Small intestine (tissue), 7 donors: ENCODE measurements around the gene ACAD9. TPM values are rescaled to one million over a fixed set of nuclear protein-coding genes. Genes with fewer than 3 reads are reported as not detected.

Source experiments
- DNase-seq, 2 donors: peaks; one replicate each; pipeline versions ENCODE4 v3.0.0 to v3.0.0-alpha.2; 2013
- FAIRE-seq: peaks from 2 replicates; lab custom pipeline; 2012; peaks lifted over from hg19 to GRCh38; lab: Jason Lieb, UNC
- H3K27ac ChIP-seq, 3 donors: one replicate each; pipeline ENCODE4 v1.5.1; 2013; ENCODE audit warnings: low read length in 2 of 3, mild to moderate bottlenecking in 2 of 3, control low read depth in 1 of 3, inconsistent platforms in 1 of 3, low read depth in 1 of 3, moderate library complexity in 1 of 3
- H3K27me3 ChIP-seq, 3 donors: one replicate each; pipeline ENCODE4 v1.6.1; 2013; ENCODE audit warnings: low read length in 3 of 3, inconsistent platforms in 1 of 3; ENCODE audit not compliant: control insufficient read depth in 3 of 3, insufficient read depth in 3 of 3
- H3K36me3 ChIP-seq, 3 donors: one replicate each; pipeline ENCODE4 v1.6.1; 2013; ENCODE audit warnings: low read length in 3 of 3, inconsistent platforms in 1 of 3, low read depth in 1 of 3, mild to moderate bottlenecking in 1 of 3, moderate library complexity in 1 of 3; ENCODE audit not compliant: control insufficient read depth in 3 of 3, insufficient read depth in 2 of 3
- H3K4me1 ChIP-seq, 3 donors: one replicate each; pipeline ENCODE4 v1.6.1; 2013; ENCODE audit warnings: low read length in 2 of 3, inconsistent platforms in 1 of 3, low read depth in 1 of 3, mild to moderate bottlenecking in 1 of 3, moderate library complexity in 1 of 3; ENCODE audit not compliant: control insufficient read depth in 3 of 3, insufficient read depth in 2 of 3
- H3K4me3 ChIP-seq, 3 donors: one replicate each; pipeline ENCODE4 v1.5.1; 2013; ENCODE audit warnings: low read length in 3 of 3, control low read depth in 1 of 3, inconsistent platforms in 1 of 3, low read depth in 1 of 3, mild to moderate bottlenecking in 1 of 3, moderate library complexity in 1 of 3
- H3K9me3 ChIP-seq, 2 donors: one replicate each; pipeline ENCODE4 v1.6.1; 2013; ENCODE audit warnings: low read depth in 1 of 2, low read length in 1 of 2; ENCODE audit not compliant: control insufficient read depth in 2 of 2, insufficient read depth in 1 of 2
- WGBS, 3 donors: extraction: QIAGEN DNeasy Blood & Tissue Kit; methylation state at CpG; one replicate each; pipeline ENCODE4 v1.1.7; 2013; 5-methylcytosine and 5-hydroxymethylcytosine counted together
- polyA plus RNA-seq, 4 donors: library from polyadenylated mRNA; stranded (reverse) in 3 of 4; unstranded in 1 of 4; fragments of 200-250 nt in 3 of 4; fragments of 120-200 nt in 1 of 4; gene quantifications; one replicate each; pipeline versions ENCODE4 v1.2.1 to v1.2.3, GENCODE V29; 2013
- donor health status: healthy with polysubstance abuse.
- donor health status: control.
- donor health status: control.
- donor health status: Bipolar disorder and iron deficiency.
- donor health status: healthy.

ACAD9 gene
- polyA plus RNA-seq, 4 donors: 17.3 to 30.7 (median 25.0) TPM

DNA sequence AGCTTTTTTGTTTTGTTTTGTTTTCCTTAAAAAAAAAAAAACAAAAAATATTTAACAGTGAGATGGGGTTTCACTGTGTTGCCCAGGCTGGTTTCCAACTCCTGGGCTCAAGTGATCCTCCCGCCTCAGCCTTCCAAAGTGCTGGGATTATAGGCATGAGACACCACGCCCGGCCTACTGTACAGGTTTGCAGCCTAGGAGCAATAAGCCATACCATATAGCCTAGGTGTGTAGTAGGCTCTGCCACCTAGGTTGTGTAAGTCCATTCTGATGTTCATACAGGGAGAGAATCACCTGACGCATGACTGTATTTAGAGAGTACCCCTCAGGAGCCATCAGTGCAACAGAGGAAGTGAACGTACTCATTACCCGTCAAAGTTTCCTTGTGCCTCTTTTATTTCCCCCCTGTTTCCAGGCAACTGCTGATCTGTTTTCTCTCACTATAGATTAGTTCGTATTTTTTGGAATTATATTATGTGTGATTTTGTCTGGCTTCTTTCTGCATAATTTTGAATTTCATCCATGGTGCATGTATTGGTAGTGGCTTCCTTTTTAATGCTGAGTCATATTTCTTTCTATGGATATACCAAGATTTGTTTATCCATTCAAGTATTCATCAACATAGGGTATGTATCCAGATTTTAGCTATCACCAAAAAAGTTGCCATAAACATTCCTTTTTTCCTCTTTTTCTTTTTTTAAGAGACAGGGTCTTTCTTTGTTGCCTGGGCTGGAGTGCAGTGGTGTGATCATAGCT is 9.9 kb downstream of the ACAD9 start:
- DNase-seq: peak in 1 of 2 donors; percentile 9

DNA sequence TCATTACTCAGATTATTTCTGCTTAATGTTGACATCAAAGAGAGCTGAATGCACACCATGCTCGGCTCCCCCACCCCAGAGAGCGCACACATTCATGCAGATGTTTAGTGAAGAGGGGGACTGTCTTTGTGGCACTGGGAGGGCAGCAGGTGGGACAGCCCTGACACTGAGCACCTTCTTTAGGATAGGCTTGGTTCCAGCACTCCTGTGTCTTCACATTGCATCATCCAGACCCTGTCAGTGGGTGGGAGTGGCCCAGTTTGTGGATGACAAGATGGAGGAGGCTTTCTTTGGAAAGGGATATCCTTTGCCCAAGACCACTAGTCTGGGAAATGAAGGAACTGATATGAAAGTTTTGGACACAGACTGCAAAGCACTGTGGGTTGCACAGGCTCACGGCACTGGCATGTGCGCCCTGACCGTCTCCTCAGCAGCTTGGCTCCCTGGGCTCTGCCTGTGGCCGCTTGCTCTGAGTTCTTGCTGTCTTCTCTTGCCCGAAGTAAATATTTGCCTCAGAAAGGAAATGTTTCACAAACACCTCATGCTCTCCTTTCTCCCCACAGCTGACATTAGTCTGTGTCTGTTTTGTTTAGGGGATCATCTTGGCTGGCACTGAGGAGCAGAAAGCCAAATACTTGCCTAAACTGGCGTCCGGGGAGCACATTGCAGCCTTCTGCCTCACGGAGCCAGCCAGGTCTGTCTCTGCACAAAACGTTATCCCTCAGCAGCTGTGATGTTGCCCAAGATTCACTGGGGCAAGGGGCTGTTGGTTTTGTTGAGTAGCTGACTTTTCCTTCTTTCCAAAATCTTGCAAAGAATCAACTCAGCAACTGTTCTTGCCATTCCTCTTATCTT is 16.6 kb downstream of the ACAD9 start:
- FAIRE-seq: no peak
- WGBS, 3 donors: 83 to 91% (median 86%) methylated on average over 11 of the region's 11 CpGs
- H3K27me3 ChIP-seq: no peaks in the 10 kb centered on the region
- peaks cover 9 to 68% (median 47%) of the 10 kb centered on the region in 3 donors for H3K36me3 ChIP-seq
- no peak overlapping the region for H3K4me3 ChIP-seq
- no peak for DNase-seq
- H3K4me1 ChIP-seq: no peaks in the 10 kb centered on the region
- H3K9me3 ChIP-seq: no peaks in the 10 kb centered on the region
- no peak overlapping the region for H3K27ac ChIP-seq

More for the DNA sequence above, 9.9 kb downstream of the ACAD9 start:
- no peaks in the 10 kb centered on the region for H3K4me1 ChIP-seq
- no peak for FAIRE-seq
- H3K36me3 ChIP-seq: peaks cover 5 to 43% (median 9%) of the 10 kb centered on the region in 3 donors
- no peaks in the 10 kb centered on the region for H3K9me3 ChIP-seq
- no peak overlapping the region for H3K27ac ChIP-seq
- no peaks in the 10 kb centered on the region for H3K27me3 ChIP-seq
- WGBS, 3 donors: 89 to 95% (median 93%) methylated on average over 7 of the region's 7 CpGs
- no peak overlapping the region for H3K4me3 ChIP-seq

GRCh38 chr3:128902426-128902825 is 23.0 kb downstream of the ACAD9 start:
- no peaks in the 10 kb centered on the region for H3K9me3 ChIP-seq
- WGBS, 3 donors: 94 to 98% (median 96%) methylated on average over 9 of the region's 9 CpGs
- no peaks in the 10 kb centered on the region for H3K4me1 ChIP-seq
- DNase-seq (no peak), FAIRE-seq (no peak)
- no peak overlapping the region for H3K4me3 ChIP-seq
- H3K27ac ChIP-seq: no peak overlapping the region
- peaks cover 26 to 86% (median 38%) of the 10 kb centered on the region in 3 donors for H3K36me3 ChIP-seq
- no peaks in the 10 kb centered on the region for H3K27me3 ChIP-seq

DNA sequence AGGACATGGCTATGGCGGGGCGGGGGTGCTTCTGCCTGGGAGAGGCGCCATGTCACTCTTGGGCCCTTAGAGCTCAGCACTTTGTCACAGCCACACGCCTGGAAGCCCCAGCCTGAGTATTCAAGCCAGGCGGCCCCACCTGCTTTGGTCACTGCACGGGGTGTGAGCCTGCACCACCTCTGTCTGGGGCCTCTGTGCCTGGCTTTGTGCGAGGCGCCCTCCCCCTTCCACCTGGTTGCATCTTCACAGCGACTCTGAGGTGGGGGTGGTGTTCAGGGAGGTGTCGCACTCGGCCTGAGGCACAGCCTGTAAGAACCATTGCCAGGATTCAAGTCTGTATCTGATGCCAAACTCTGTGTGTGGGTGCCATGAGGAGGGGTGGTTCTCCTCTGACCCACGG is 24.1 kb downstream of the ACAD9 start:
- no peaks in the 10 kb centered on the region for H3K4me1 ChIP-seq
- no peaks in the 10 kb centered on the region for H3K27me3 ChIP-seq
- no peak overlapping the region for H3K27ac ChIP-seq
- no peak for FAIRE-seq
- H3K36me3 ChIP-seq: peaks cover 25 to 86% (median 34%) of the 10 kb centered on the region in 3 donors
- DNase-seq: no peak
- H3K9me3 ChIP-seq: no peaks in the 10 kb centered on the region
- H3K4me3 ChIP-seq: no peak overlapping the region
- 90 to 97% (median 90%) methylated on average over 12 of the region's 12 CpGs for WGBS, 3 donors

DNA sequence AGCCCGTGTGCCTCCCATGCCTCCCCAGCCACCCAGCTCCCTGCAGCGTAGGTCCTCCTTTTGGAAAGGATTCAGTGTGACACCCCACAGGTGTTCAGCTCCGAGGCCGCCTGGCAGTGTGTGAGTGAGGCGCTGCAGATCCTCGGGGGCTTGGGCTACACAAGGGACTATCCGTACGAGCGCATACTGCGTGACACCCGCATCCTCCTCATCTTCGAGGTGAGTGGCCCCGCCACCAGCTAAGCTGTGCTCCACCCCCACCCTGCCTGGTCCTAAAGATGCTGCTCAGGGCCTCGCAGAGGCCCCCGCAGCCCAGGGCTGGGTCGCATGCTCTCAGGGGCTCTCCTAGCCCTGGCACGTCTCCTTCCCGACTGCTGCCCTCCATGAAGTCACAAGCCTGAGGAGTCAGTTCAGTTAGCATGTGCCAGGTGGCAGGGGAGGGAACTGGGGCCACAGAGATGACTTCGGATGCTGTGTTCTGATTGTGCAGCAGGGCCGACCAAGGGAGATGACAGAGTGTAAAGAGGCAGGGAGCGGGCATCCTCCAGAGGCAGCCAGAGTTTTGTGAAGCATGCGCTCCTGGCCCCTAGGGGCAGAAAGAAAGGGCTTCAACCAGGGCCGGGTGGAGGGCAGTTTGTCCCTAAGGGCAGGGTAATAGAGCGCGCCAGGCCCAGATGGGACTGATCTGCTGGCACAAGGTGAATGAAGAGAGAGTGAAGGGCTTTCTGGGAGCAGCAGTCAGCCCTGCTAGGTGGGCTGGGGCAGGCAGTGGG is 26.8 kb downstream of the ACAD9 start:
- Histone ChIP-seq H3K4me3 (no peak overlapping the region), H3K36me3 (peaks cover 18 to 90% (median 23%) of the 10 kb centered on the region in 3 donors), H3K27ac (no peak overlapping the region), H3K4me1 (no peaks in the 10 kb centered on the region), H3K9me3 (no peaks in the 10 kb centered on the region), H3K27me3 (no peaks in the 10 kb centered on the region)
- no peak for DNase-seq
- FAIRE-seq: no peak
- 93% methylated on average over 25 of the region's 25 CpGs for WGBS, 3 donors

DNA sequence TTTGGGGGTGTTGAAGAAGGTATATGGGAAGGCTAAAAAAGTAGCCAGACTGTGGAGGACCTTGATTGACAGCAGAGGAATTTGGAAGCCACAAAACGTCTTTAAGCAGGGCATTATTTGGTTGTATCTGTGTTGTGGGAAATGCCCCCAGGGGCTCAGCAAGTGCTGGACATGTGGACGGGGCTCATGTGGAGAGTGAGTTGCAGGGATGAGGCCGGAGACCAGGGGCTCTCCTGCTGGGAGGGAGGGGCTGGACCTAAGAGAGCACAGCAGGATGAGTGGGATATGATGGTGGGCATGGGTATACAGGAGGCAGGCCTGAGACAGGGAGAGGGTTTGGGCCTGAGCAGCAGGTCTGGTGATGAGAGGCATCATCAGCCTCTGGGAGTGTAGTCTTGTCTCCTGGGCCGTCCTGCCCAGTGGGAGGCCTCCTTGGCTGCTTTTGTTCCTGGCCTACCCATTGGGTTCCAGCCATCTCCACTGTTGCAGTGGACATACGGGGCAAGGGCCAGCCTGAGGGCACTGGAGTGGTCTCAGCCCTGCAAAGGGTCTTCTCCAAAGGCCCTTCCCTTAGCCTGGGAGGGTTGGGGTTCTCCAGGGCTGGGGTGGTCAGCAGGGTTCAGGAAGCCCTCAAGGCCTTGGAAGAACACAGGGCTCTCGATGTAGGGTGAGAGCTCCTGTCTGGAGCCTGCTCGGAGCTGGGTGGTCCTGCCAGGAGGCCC is 27.5 kb downstream of the ACAD9 start:
- FAIRE-seq (no peak), DNase-seq (no peak)
- no peaks in the 10 kb centered on the region for H3K4me1 ChIP-seq
- no peaks in the 10 kb centered on the region for H3K9me3 ChIP-seq
- peaks cover 13 to 94% (median 20%) of the 10 kb centered on the region in 3 donors for H3K36me3 ChIP-seq
- no peak overlapping the region for H3K4me3 ChIP-seq
- no peak overlapping the region for H3K27ac ChIP-seq
- WGBS, 3 donors: 80 to 90% (median 84%) methylated on average over 7 of the region's 7 CpGs
- H3K27me3 ChIP-seq: no peaks in the 10 kb centered on the region

- no peak overlapping the region for H3K4me3 ChIP-seq
- WGBS, 3 donors: 92 to 95% (median 93%) methylated on average over 15 of the region's 15 CpGs
- no peaks in the 10 kb centered on the region for H3K27me3 ChIP-seq
- peaks cover 6 to 94% (median 22%) of the 10 kb centered on the region in 3 donors for H3K36me3 ChIP-seq
- H3K9me3 ChIP-seq: no peaks in the 10 kb centered on the region
- H3K27ac ChIP-seq: no peak overlapping the region
- no peaks in the 10 kb centered on the region for H3K4me1 ChIP-seq
- DNase-seq (no peak), FAIRE-seq (no peak)
Measured at GRCh38 chr3:128907706-128908445, 28.5 kb downstream of the ACAD9 start.
